Left ventricle myocardium superior (tissue), 1 donor: ENCODE measurements around the gene RNF43. TPM values are rescaled to one million over a fixed set of nuclear protein-coding genes. Genes with fewer than 3 reads are reported as not detected.
"Not testable (repeated sequence)": the region's sequence is repeated elsewhere in the genome, so short reads cannot be mapped to it uniquely, and the experiment has no call there.

Experiments used
- ATAC-seq: fragments of 200-7000 bp; cut with Tn5 transposase; one replicate; pipeline ENCODE4 v1.9.1; 2020; ENCODE audit warnings: mild to moderate bottlenecking, moderate library complexity
- DNase-seq: peaks from one replicate; pipeline ENCODE4 v3.0.0-alpha.2; 2020
- intact Hi-C: fragments of 100-400 bp; cut with micrococcal nuclease; formaldehyde crosslinking; loops from one replicate; pipeline ENCODE4 v1.11.0; 2022
- total RNA-seq: library from RNA; stranded (reverse); fragmentation: NEBNext Ultra II Directional; extraction: Animal tissue kit (Norgen Biotek cat#: 25700); gene quantifications from one replicate; pipeline ENCODE4 v1.2.1, GENCODE V29; 2021
- donor health status: DM: no; HTN: yes; CAD: no; lungs with severe emphysema.

The RNF43 gene
- total RNA-seq, 1 donor from 2014 or later: 6.6 TPM

GRCh38 chr17:58411408-58411894 lies 5.9 kb downstream of the RNF43 start:
- DNase-seq: no peak
- intact Hi-C loops: no loop called here
- ATAC-seq: no peak

GRCh38 chr17:58410714-58411407 lies 6.5 kb downstream of the RNF43 start:
- DNase-seq (no peak), ATAC-seq (no peak)
- intact Hi-C loops: no loop called here

- no peak for DNase-seq
- ATAC-seq: no peak
- intact Hi-C loops: no loop called here
Measured at GRCh38 chr17:58409432-58409831, 7.9 kb downstream of the RNF43 start.

GRCh38 chr17:58403311-58403710 lies 14.0 kb downstream of the RNF43 start:
- no peak for DNase-seq
- intact Hi-C loops: no loop called here
- no peak for ATAC-seq

GRCh38 chr17:58402679-58403078 lies 14.7 kb downstream of the RNF43 start:
- intact Hi-C loops: no loop called here

GRCh38 chr17:58402047-58402446 lies 15.3 kb downstream of the RNF43 start:
- no peak for ATAC-seq
- no peak for DNase-seq
- intact Hi-C loops: no loop called here

More at GRCh38 chr17:58402679-58403078, 14.7 kb downstream of the RNF43 start:
- DNase-seq (no peak), ATAC-seq (no peak)

- DNase-seq (no peak), ATAC-seq (no peak)
- intact Hi-C loops: no loop called here
Measured at GRCh38 chr17:58401287-58401686, 16.0 kb downstream of the RNF43 start.

GRCh38 chr17:58400826-58401225 lies 16.5 kb downstream of the RNF43 start:
- no peak for DNase-seq
- intact Hi-C loops: no loop called here
- no peak for ATAC-seq

GRCh38 chr17:58399974-58400373 lies 17.4 kb downstream of the RNF43 start:
- intact Hi-C loops: no loop called here
- DNase-seq: no peak

GRCh38 chr17:58398574-58399266 lies 18.6 kb downstream of the RNF43 start:
- DNase-seq (no peak), ATAC-seq (no peak)
- intact Hi-C loops: no loop called here

More at GRCh38 chr17:58399974-58400373, 17.4 kb downstream of the RNF43 start:
- no peak for ATAC-seq

- ATAC-seq, intact Hi-C loops, DNase-seq: not testable (repeated sequence)
Measured at GRCh38 chr17:58397421-58397820, 19.9 kb downstream of the RNF43 start.

- DNase-seq: no peak
- intact Hi-C loops: no loop called here
- no peak for ATAC-seq
Measured at GRCh38 chr17:58396173-58396572, 21.2 kb downstream of the RNF43 start.

- ATAC-seq (no peak), DNase-seq (no peak)
- intact Hi-C loops: no loop called here
Measured at GRCh38 chr17:58394534-58395223, 22.7 kb downstream of the RNF43 start.

GRCh38 chr17:58391302-58391984 lies 25.9 kb downstream of the RNF43 start:
- ATAC-seq (peak; percentile 70), DNase-seq (peak; percentile 29)
- intact Hi-C loops: no loop called here

- ATAC-seq (no peak), DNase-seq (no peak)
- intact Hi-C loops: no loop called here
Measured at GRCh38 chr17:58390884-58391283, 26.4 kb downstream of the RNF43 start.

- ATAC-seq (no peak), DNase-seq (no peak)
- intact Hi-C loops: no loop called here
Measured at GRCh38 chr17:58388302-58389190, 28.8 kb downstream of the RNF43 start.

GRCh38 chr17:58387834-58388233 lies 29.5 kb downstream of the RNF43 start:
- intact Hi-C loops: no loop called here
- DNase-seq (no peak), ATAC-seq (no peak)

- ATAC-seq (no peak), DNase-seq (no peak)
- intact Hi-C loops: no loop called here
Measured at GRCh38 chr17:58386708-58387107, 30.6 kb downstream of the RNF43 start.
